ENCODE data around the gene CXorf49.
"Not testable (repeated sequence)": the region's sequence is repeated elsewhere in the genome, so short reads cannot be mapped to it uniquely, and the experiment has no call there.

DNA sequence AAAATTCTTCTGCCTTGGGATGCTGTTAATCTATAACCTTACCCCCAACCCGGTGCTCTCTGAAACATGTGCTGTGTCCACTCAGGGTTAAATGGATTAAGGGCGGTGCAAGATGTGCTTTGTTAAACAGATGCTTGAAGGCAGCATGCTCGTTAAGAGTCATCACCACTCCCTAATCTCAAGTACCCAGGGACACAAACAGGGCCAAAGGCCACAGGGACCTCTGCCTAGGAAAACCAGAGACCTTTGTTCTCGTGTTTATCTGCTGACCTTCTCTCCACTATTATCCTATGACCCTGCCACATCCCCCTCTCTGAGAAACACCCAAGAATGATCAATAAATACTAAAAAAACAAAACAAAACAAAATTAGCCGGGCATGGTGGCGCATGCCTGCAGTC is 40.9 kb downstream of the CXorf49 start:
- TF ChIP-seq, protein P1, sequence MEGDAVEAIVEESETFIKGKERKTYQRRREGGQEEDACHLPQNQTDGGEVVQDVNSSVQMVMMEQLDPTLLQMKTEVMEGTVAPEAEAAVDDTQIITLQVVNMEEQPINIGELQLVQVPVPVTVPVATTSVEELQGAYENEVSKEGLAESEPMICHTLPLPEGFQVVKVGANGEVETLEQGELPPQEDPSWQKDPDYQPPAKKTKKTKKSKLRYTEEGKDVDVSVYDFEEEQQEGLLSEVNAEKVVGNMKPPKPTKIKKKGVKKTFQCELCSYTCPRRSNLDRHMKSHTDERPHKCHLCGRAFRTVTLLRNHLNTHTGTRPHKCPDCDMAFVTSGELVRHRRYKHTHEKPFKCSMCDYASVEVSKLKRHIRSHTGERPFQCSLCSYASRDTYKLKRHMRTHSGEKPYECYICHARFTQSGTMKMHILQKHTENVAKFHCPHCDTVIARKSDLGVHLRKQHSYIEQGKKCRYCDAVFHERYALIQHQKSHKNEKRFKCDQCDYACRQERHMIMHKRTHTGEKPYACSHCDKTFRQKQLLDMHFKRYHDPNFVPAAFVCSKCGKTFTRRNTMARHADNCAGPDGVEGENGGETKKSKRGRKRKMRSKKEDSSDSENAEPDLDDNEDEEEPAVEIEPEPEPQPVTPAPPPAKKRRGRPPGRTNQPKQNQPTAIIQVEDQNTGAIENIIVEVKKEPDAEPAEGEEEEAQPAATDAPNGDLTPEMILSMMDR (optimal IDR thresholded peaks at IDR 0.05 in 1 of 3, IDR thresholded peaks at IDR 0.05 in 1 of 3, conservative IDR thresholded peaks at IDR 0.05 in 1 of 3; ENCODE audit: extremely low read depth in 1 of 3, insufficient read depth in 2 of 3, low read length in 3 of 3): not testable (repeated sequence)
- not testable (repeated sequence) for TF ChIP-seq EZH2 (IDR thresholded peaks at IDR 0.05; ENCODE audit: low read length)
